ENCODE data around the gene HIGD1B. TPM values are rescaled to one million over a fixed set of nuclear protein-coding genes. Genes with fewer than 3 reads are reported as not detected.

HIGD1B gene
- total and polyA plus RNA-seq, 2 of the 13 experiments (the other 11 are each of a cell fraction or from before 2014, with no cell fraction given): not detected

- no peak for TF ChIP-seq SMARCC2 (IDR thresholded peaks at IDR 0.05)
Observed at GRCh38 chr17:44892250-44892649, 44.6 kb downstream of the HIGD1B start (continued).

- CTCF ChIA-PET (ENCODE audit: low intra/inter-chr PET ratio, low total read pairs): no interaction called here
- H3K4me2 ChIP-seq (ENCODE audit: low read depth, low read length): no peak overlapping the region
- peaks cover 3% of the 10 kb centered on the region; the same call in 1 of the 2 replicates for H4K20me1 ChIP-seq (ENCODE audit: insufficient read depth, low read length)
- no peak overlapping the region for H3K9ac ChIP-seq (ENCODE audit: insufficient read depth, low read depth, low read length)
- no peak overlapping the region for H3K27ac ChIP-seq (ENCODE audit: extremely low read length, insufficient read depth, low read length)
- 98% methylated on average over 4 of the region's 4 CpGs for WGBS (ENCODE audit: low lambda C conversion rate)
- in situ Hi-C loops (cut with HindIII; ENCODE audit: extremely low pct_ligation_motif_present, low pct_unique_long_range_greater_than_20kb): no loop called here
- peaks cover 9 to 39% of the 10 kb centered on the region in 2 experiments for H3K36me3 ChIP-seq (replicated peaks in 1 of 2; ENCODE audit: control insufficient read depth in 1 of 2, insufficient read depth in 2 of 2, low read length in 2 of 2)
- H3K79me2 ChIP-seq (ENCODE audit: insufficient read depth, low read length): peaks cover 43% of the 10 kb centered on the region
- no peak for ATAC-seq
- H3K4me1 ChIP-seq (ENCODE audit: insufficient read depth, low read length): peaks cover 8% of the 10 kb centered on the region
- no peaks in the 10 kb centered on the region; a peak in 1 of 5 replicates for H3K27me3 ChIP-seq (ENCODE audit: control insufficient read depth in 1 of 2, insufficient read depth in 2 of 2, low read length in 2 of 2)
- H3K9me3 ChIP-seq (ENCODE audit: low read length): no peaks in the 10 kb centered on the region
- no peak overlapping the region for H2AFZ ChIP-seq (ENCODE audit: low read length)
- DNase-seq (ENCODE audit: low spot score): no peak
- no TSS peak for BruUV-seq (replicated peaks)
- POLR2A ChIA-PET: no interaction called here
- no peak overlapping the region for H3K4me3 ChIP-seq (replicated peaks in 1 of 3; ENCODE audit: insufficient read depth in 1 of 3, low read depth in 2 of 3, low read length in 3 of 3)
- FAIRE-seq: no peak
- intact Hi-C loops (cut with micrococcal nuclease; ENCODE audit: unreplicated experiment): no loop called here
- TF ChIP-seq PHB2 (IDR thresholded peaks at IDR 0.05; ENCODE audit: partially characterized antibody) (no peak), ZXDC (CRISPR knock-in tag; IDR thresholded peaks at IDR 0.05) (no peak), SMAD3 (CRISPR knock-in tag; IDR thresholded peaks at IDR 0.05) (no peak), ZFP62 (CRISPR knock-in tag; IDR thresholded peaks at IDR 0.05) (no peak), ZFAT (CRISPR knock-in tag; conservative IDR thresholded peaks at IDR 0.05) (no peak), REST (IDR thresholded peaks at IDR 0.05; ENCODE audit: borderline replicate concordance in 1 of 2, low read depth in 1 of 2, low read length in 2 of 2) (no peak), SUZ12 (IDR thresholded peaks at IDR 0.05; ENCODE audit: low read depth, low read length) (no peak), ZNF781 (CRISPR knock-in tag; IDR thresholded peaks at IDR 0.05; ENCODE audit: borderline replicate concordance, not compliant biosample characterization) (no peak), KLF13 (CRISPR knock-in tag; IDR thresholded peaks at IDR 0.05) (no peak), ATF3 (CRISPR knock-in tag; IDR thresholded peaks at IDR 0.05) (no peak), ZNF878 (CRISPR knock-in tag; IDR thresholded peaks at IDR 0.05) (no peak), RNF2 (conservative IDR thresholded peaks at IDR 0.05; ENCODE audit: low read depth) (no peak), ZFP90 (CRISPR knock-in tag; IDR thresholded peaks at IDR 0.05; ENCODE audit: borderline replicate concordance) (no peak), ATF1 (CRISPR knock-in tag; IDR thresholded peaks at IDR 0.05) (no peak), ZNF326 (CRISPR knock-in tag; IDR thresholded peaks at IDR 0.05; ENCODE audit: borderline replicate concordance) (no peak)
Observed at GRCh38 chr17:44894642-44895041, 47.0 kb downstream of the HIGD1B start.

Data from HepG2 (cell line).